A549 (cell line): ENCODE data around the gene ATP6V0A1.

Source experiments
- BHLHE40 ChIP-seq: IDR thresholded peaks from 2 replicates; pipeline ENCODE4 v1.6.1; 2012; ENCODE audit warnings: low read depth, low read length, inconsistent platforms
- CHD2 ChIP-seq: fragments of 150-350 bp; IDR thresholded peaks from 2 replicates; pipeline ENCODE4 v1.6.1; 2014; ENCODE audit warnings: low read length; ENCODE audit not compliant: partially characterized antibody
- CTCF ChIP-seq: fragments of >200 bp; sonication (Bioruptor Twin); formaldehyde crosslinking; IDR thresholded peaks from 3 replicates; pipeline ENCODE4 v1.5.1; 2016
- ESRRA ChIP-seq: fragments of 150-350 bp; IDR thresholded peaks from 2 replicates; pipeline ENCODE4 v1.6.1; 2014; ENCODE audit warnings: mild to moderate bottlenecking, low read length, borderline replicate concordance
- FOSL2 ChIP-seq, 2 experiments: fragments of 450-650 bp in 1 of 2; fragments of >200 bp in 1 of 2; sonication (Bioruptor Twin) in 1 of 2; formaldehyde crosslinking; IDR thresholded peaks; 2 replicates each; pipeline versions ENCODE4 v1.5.0 to v1.6.1; 2016 to 2020; ENCODE audit warnings: mild to moderate bottlenecking in 1 of 2, moderate library complexity in 1 of 2
- JUN ChIP-seq, 2 experiments: fragments of >200 bp; sonication (Bioruptor Twin); formaldehyde crosslinking; IDR thresholded peaks; 2 replicates in 1 of 2; 3 replicates in 1 of 2; pipeline ENCODE4 v1.6.1; 2016 to 2017
- JUNB ChIP-seq: fragments of >200 bp; sonication (Bioruptor Twin); formaldehyde crosslinking; IDR thresholded peaks from 2 replicates; pipeline ENCODE4 v1.6.1; 2016
- MAX ChIP-seq: IDR thresholded peaks from 2 replicates; pipeline ENCODE4 v1.6.1; 2012
- NFE2L2 ChIP-seq: fragments of 150-350 bp; conservative IDR thresholded peaks from 2 replicates; pipeline ENCODE4 v1.6.1; 2014; ENCODE audit warnings: low read length
- POLR2A ChIP-seq: IDR thresholded peaks from 2 replicates; pipeline ENCODE4 v1.6.1; 2012; ENCODE audit warnings: mild to moderate bottlenecking, low read length
- RARB ChIP-seq: fragments of 250-450 bp; sonication (Bioruptor Pico); IDR thresholded peaks from 2 replicates; pipeline ENCODE4 v1.8.0; 2021; ENCODE audit warnings: mild to moderate bottlenecking, moderate library complexity
- REST ChIP-seq: fragments of 200-600 bp; sonication (generic); IDR thresholded peaks from 2 replicates; pipeline ENCODE4 v1.6.1; 2016; ENCODE audit warnings: antibody characterized with exemption, mild to moderate bottlenecking, moderate library complexity
- SREBF2 ChIP-seq: fragments of 450-650 bp; IDR thresholded peaks from 2 replicates; pipeline ENCODE4 v1.6.1; 2014; ENCODE audit warnings: mild to moderate bottlenecking, moderate library complexity
- ZSCAN20 ChIP-seq: fragments of 250-450 bp; sonication (Bioruptor Pico); IDR thresholded peaks from 2 replicates; pipeline ENCODE4 v1.8.0; 2022; ENCODE audit warnings: mild to moderate bottlenecking, moderate library complexity

GRCh38 chr17:42429726-42430447 is 28.8 kb upstream of the ATP6V0A1 start:
- TF ChIP-seq POLR2A (no peak), BHLHE40 (no peak), CTCF (no peak), MAX (no peak), REST (no peak), JUNB (no peak), RARB (CRISPR knock-in tag) (no peak), SREBF2 (no peak), NFE2L2 (no peak), ZSCAN20 (CRISPR knock-in tag) (no peak), CHD2 (no peak), ESRRA (no peak), FOSL2 (IDR thresholded peaks at IDR 0.05) (no peak), FOSL2 (CRISPR knock-in tag; IDR thresholded peaks at IDR 0.05) (no peak), JUN (IDR thresholded peaks at IDR 0.05) (no peak)
